ENCODE data around the gene PHYH. TPM values are rescaled to one million over a fixed set of nuclear protein-coding genes. Genes with fewer than 3 reads are reported as not detected.

Gene PHYH
- total RNA-seq, 1 experiment from 2014 or later = 13.2 TPM

DNA sequence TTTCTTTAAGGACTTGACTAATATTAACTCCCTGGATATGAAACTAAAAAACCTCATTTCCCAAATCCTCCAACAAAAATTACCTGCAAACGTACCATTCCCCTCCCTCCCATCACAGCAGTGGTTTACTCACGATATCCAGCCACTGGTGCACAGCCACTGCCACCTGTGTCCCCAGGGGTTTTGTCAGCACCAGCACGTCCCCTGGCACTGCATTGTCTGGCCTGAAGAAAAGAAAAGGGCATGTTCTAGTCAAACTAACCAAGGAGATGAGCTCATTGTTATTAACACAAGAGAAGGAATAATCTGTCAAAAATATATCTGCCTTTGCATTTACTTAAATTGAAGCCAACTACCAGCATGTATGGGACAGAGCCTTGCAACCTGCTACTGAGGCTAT lies 29.7 kb upstream of the PHYH start:
- no peak overlapping the region for H3K4me3 ChIP-seq (ENCODE audit: low read length)
- H3K27me3 ChIP-seq (ENCODE audit: low read length) = no peaks in the 10 kb centered on the region
- POLR2A ChIA-PET (ENCODE audit: unreplicated experiment) = no interaction called here
- BruUV-seq (replicated peaks) = no TSS peak
- no peak overlapping the region for H2AFZ ChIP-seq (ENCODE audit: low read length)
- CTCF ChIA-PET = no interaction called here
- H3K4me2 ChIP-seq (ENCODE audit: low read length) = no peak overlapping the region
- no peak for TF ChIP-seq EZH2 (IDR thresholded peaks at IDR 0.05; ENCODE audit: low read length, unreplicated experiment)
- TF ChIP-seq EZH2phosphoT487 (IDR thresholded peaks at IDR 0.05; ENCODE audit: borderline replicate concordance, low read length) = no peak
- TF ChIP-seq, protein P1, sequence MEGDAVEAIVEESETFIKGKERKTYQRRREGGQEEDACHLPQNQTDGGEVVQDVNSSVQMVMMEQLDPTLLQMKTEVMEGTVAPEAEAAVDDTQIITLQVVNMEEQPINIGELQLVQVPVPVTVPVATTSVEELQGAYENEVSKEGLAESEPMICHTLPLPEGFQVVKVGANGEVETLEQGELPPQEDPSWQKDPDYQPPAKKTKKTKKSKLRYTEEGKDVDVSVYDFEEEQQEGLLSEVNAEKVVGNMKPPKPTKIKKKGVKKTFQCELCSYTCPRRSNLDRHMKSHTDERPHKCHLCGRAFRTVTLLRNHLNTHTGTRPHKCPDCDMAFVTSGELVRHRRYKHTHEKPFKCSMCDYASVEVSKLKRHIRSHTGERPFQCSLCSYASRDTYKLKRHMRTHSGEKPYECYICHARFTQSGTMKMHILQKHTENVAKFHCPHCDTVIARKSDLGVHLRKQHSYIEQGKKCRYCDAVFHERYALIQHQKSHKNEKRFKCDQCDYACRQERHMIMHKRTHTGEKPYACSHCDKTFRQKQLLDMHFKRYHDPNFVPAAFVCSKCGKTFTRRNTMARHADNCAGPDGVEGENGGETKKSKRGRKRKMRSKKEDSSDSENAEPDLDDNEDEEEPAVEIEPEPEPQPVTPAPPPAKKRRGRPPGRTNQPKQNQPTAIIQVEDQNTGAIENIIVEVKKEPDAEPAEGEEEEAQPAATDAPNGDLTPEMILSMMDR (conservative IDR thresholded peaks at IDR 0.05; ENCODE audit: low read depth, low read length) = no peak
- DNase-seq = no peak
- no peaks in the 10 kb centered on the region for H3K9me2 ChIP-seq (replicated peaks; ENCODE audit: low read length)
- no peaks in the 10 kb centered on the region for H3F3A ChIP-seq (ENCODE audit: low read length, unreplicated experiment)
- no peak overlapping the region for H3K27ac ChIP-seq (ENCODE audit: low read length)
- H3K4me1 ChIP-seq (ENCODE audit: insufficient read depth, low read length) = no peaks in the 10 kb centered on the region
- H3K36me3 ChIP-seq (ENCODE audit: low read depth, low read length) = no peaks in the 10 kb centered on the region; the same call in 1 of the 2 replicates
- no peaks in the 10 kb centered on the region for H3K9me3 ChIP-seq (ENCODE audit: low read length)
- no peak overlapping the region for H3K9ac ChIP-seq (ENCODE audit: low read length)
- no peaks in the 10 kb centered on the region for H4K20me1 ChIP-seq (ENCODE audit: low read length)
- intact Hi-C loops (cut with micrococcal nuclease) = no loop called here
- H3K79me2 ChIP-seq (ENCODE audit: low read length) = no peaks in the 10 kb centered on the region
- ATAC-seq = no peak

DNA sequence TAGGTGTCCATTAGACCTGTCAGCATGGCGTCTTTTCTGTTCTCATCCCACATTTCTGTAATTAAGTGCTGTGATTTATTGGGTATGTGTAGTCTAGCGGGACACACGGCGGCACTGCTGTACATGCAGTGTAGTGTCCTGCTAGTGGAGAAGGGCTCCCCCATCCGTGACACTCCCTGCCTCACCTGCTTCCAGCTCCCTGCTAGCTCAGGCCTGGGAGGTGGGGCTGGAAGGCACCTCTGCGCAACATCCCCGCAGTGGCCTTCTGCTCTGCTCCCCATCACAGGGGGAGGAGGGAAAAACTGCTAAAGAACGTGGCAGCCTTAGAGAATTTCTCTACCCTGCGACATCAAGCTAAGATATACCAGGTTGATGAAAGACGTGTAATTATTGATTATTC lies 28.7 kb upstream of the PHYH start:
- no peak for ATAC-seq
- Histone ChIP-seq H3K79me2 (ENCODE audit: low read length) (no peaks in the 10 kb centered on the region), H3K27ac (ENCODE audit: low read length) (no peak overlapping the region), H3K27me3 (ENCODE audit: low read length) (no peaks in the 10 kb centered on the region), H3K4me1 (ENCODE audit: insufficient read depth, low read length) (no peaks in the 10 kb centered on the region), H3K4me2 (ENCODE audit: low read length) (no peak overlapping the region), H3K36me3 (ENCODE audit: low read depth, low read length) (no peaks in the 10 kb centered on the region; the same call in 1 of the 2 replicates), H3K9me2 (replicated peaks; ENCODE audit: low read length) (no peaks in the 10 kb centered on the region), H2AFZ (ENCODE audit: low read length) (no peak overlapping the region), H4K20me1 (ENCODE audit: low read length) (no peaks in the 10 kb centered on the region), H3F3A (ENCODE audit: low read length, unreplicated experiment) (no peaks in the 10 kb centered on the region), H3K9ac (ENCODE audit: low read length) (no peak overlapping the region), H3K9me3 (ENCODE audit: low read length) (no peaks in the 10 kb centered on the region), H3K4me3 (ENCODE audit: low read length) (no peak overlapping the region)
- intact Hi-C loops (cut with micrococcal nuclease) = no loop called here
- ChIA-PET CTCF (interaction anchor here (0.6 kb wide), 1 partner anchor 18 kb away, joined by 4 read pairs; no protein-coding TSS in a partner anchor), POLR2A (ENCODE audit: unreplicated experiment) (no interaction called here)
- TF ChIP-seq, protein P1 (conservative IDR thresholded peaks at IDR 0.05; ENCODE audit: low read depth, low read length) = no peak
- TF ChIP-seq EZH2phosphoT487 (IDR thresholded peaks at IDR 0.05; ENCODE audit: borderline replicate concordance, low read length) = no peak
- BruUV-seq (replicated peaks) = no TSS peak
- no peak for DNase-seq

DNA sequence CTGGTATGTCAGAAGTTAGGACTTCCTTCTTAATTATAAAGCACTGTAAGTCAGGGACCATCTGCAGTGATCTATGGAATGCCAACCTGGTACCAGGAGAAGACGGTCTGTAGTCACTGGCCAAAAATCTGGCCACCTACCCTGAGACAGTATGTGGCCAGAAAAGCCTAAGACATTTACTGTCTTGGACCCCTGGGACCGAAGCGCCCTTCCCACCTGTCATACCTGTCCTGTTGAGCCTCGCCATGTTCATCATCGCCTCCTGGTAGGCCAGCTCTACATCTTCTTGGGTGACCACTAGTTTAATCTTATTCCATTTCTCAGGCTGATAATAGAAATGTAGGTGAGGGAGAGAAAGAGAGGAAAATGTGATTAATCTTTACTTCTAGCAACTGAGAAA lies 28.3 kb upstream of the PHYH start:
- DNase-seq (no peak), ATAC-seq (no peak)
- no peaks in the 10 kb centered on the region for H3K79me2 ChIP-seq (ENCODE audit: low read length)
- no peaks in the 10 kb centered on the region; the same call in 1 of the 2 replicates for H3K36me3 ChIP-seq (ENCODE audit: low read depth, low read length)
- no peaks in the 10 kb centered on the region for H4K20me1 ChIP-seq (ENCODE audit: low read length)
- H3K27ac ChIP-seq (ENCODE audit: low read length) = no peak overlapping the region
- ChIA-PET CTCF (no interaction called here), POLR2A (ENCODE audit: unreplicated experiment) (no interaction called here)
- no peaks in the 10 kb centered on the region for H3F3A ChIP-seq (ENCODE audit: low read length, unreplicated experiment)
- H3K9me3 ChIP-seq (ENCODE audit: low read length) = no peaks in the 10 kb centered on the region
- H3K9me2 ChIP-seq (replicated peaks; ENCODE audit: low read length) = no peaks in the 10 kb centered on the region
- no peaks in the 10 kb centered on the region for H3K4me1 ChIP-seq (ENCODE audit: insufficient read depth, low read length)
- intact Hi-C loops (cut with micrococcal nuclease) = no loop called here
- H3K9ac ChIP-seq (ENCODE audit: low read length) = no peak overlapping the region
- no TSS peak for BruUV-seq (replicated peaks)
- no peak overlapping the region for H3K4me2 ChIP-seq (ENCODE audit: low read length)
- H3K27me3 ChIP-seq (ENCODE audit: low read length) = no peaks in the 10 kb centered on the region
- TF ChIP-seq EZH2phosphoT487 (IDR thresholded peaks at IDR 0.05; ENCODE audit: borderline replicate concordance, low read length) (no peak), EZH2 (IDR thresholded peaks at IDR 0.05; ENCODE audit: low read length, unreplicated experiment) (no peak)
- TF ChIP-seq, protein P1 (conservative IDR thresholded peaks at IDR 0.05; ENCODE audit: low read depth, low read length) = no peak
- no peak overlapping the region for H3K4me3 ChIP-seq (ENCODE audit: low read length)
- H2AFZ ChIP-seq (ENCODE audit: low read length) = no peak overlapping the region
